Fibroblast of villous mesenchyme (primary cell): ENCODE data around the gene MAPKAP1. TPM values are rescaled to one million over a fixed set of nuclear protein-coding genes. Genes with fewer than 3 reads are reported as not detected.

Source experiments
- DNase-seq: peaks from one replicate; pipeline ENCODE4 v3.0.0-alpha.2; 2010; ENCODE audit warnings: low read depth
- H3K4me3 ChIP-seq: 2 replicates; pipeline ENCODE4 v1.5.1; 2011; ENCODE audit warnings: low read depth, mild to moderate bottlenecking, low read length
- CTCF ChIP-seq: IDR thresholded peaks from 2 replicates; pipeline ENCODE4 v1.5.1; 2012; ENCODE audit warnings: low read depth, mild to moderate bottlenecking, low read length; ENCODE audit not compliant: insufficient read depth
- total RNA-seq: library from RNA; depleted of rRNA; stranded (reverse); fragments of >200 nt; gene quantifications from 2 replicates; pipeline ENCODE4 v1.2.3, GENCODE V29; 2012

The MAPKAP1 gene
- total RNA-seq, 1 donor, result 92.0 TPM

GRCh38 chr9:125510980-125511379 lies 196.0 kb downstream of the MAPKAP1 start:
- no peak overlapping the region for H3K4me3 ChIP-seq
- no peak for DNase-seq
- no peak for TF ChIP-seq CTCF

GRCh38 chr9:125509476-125509875 lies 197.5 kb downstream of the MAPKAP1 start:
- H3K4me3 ChIP-seq, result no peak overlapping the region
- DNase-seq, result peak; percentile 92
- TF ChIP-seq CTCF, result no peak

- H3K4me3 ChIP-seq, result no peak overlapping the region
- DNase-seq, result no peak
- TF ChIP-seq CTCF, result no peak
Observed at GRCh38 chr9:125508249-125508648, 198.8 kb downstream of the MAPKAP1 start.

GRCh38 chr9:125507226-125507625 lies 199.8 kb downstream of the MAPKAP1 start:
- no peak for DNase-seq
- H3K4me3 ChIP-seq, result no peak overlapping the region
- TF ChIP-seq CTCF, result no peak

GRCh38 chr9:125505988-125506438 lies 201.0 kb downstream of the MAPKAP1 start:
- no peak for DNase-seq
- no peak for TF ChIP-seq CTCF
- H3K4me3 ChIP-seq, result no peak overlapping the region

GRCh38 chr9:125504616-125505015 lies 202.4 kb downstream of the MAPKAP1 start:
- no peak for TF ChIP-seq CTCF
- H3K4me3 ChIP-seq, result no peak overlapping the region
- DNase-seq, result no peak

GRCh38 chr9:125497906-125498305 lies 209.1 kb downstream of the MAPKAP1 start:
- DNase-seq, result no peak
- TF ChIP-seq CTCF, result no peak
- H3K4me3 ChIP-seq, result no peak overlapping the region
